Kidney (tissue), 14 donors: ENCODE results near the gene IRF2BP2. TPM values are rescaled to one million over a fixed set of nuclear protein-coding genes. Genes with fewer than 3 reads are reported as not detected.

Source experiments
- DNase-seq, 5 donors: peaks; one replicate each; pipeline ENCODE4 v3.0.0-alpha.2; 2013 to 2020
- FAIRE-seq: peaks from 2 replicates; lab custom pipeline; 2012; peaks lifted over from hg19 to GRCh38; lab: Jason Lieb, UNC
- H3K27ac ChIP-seq, 2 donors: one replicate each; pipeline ENCODE4 v1.7.0; 2013; ENCODE audit warnings: low read depth in 2 of 2, low read length in 2 of 2, inconsistent platforms in 1 of 2
- H3K27me3 ChIP-seq: one replicate; pipeline ENCODE4 v1.7.1; 2013; ENCODE audit warnings: low read length, inconsistent platforms; ENCODE audit not compliant: control insufficient read depth, insufficient read depth
- H3K36me3 ChIP-seq, 3 donors: one replicate each; pipeline versions ENCODE4 v1.7.0 to v1.7.1; 2013; ENCODE audit warnings: low read length in 3 of 3, control low read depth in 1 of 3, inconsistent platforms in 1 of 3; ENCODE audit not compliant: insufficient read depth in 3 of 3, control insufficient read depth in 2 of 3
- H3K4me1 ChIP-seq, 3 donors: one replicate each; pipeline versions ENCODE4 v1.7.0 to v1.7.1; 2013; ENCODE audit warnings: low read length in 3 of 3, inconsistent platforms in 1 of 3, low read depth in 1 of 3; ENCODE audit not compliant: control insufficient read depth in 2 of 3, insufficient read depth in 2 of 3
- H3K4me3 ChIP-seq, 3 donors: one replicate each; pipeline versions ENCODE4 v1.7.0 to v1.8.1; 2013; ENCODE audit warnings: low read length in 3 of 3, control low read depth in 1 of 3, inconsistent platforms in 1 of 3
- H3K9ac ChIP-seq, 3 donors: one replicate each; pipeline versions ENCODE4 v1.7.0 to v1.7.1; 2013; ENCODE audit warnings: low read length in 3 of 3, control low read depth in 1 of 3, inconsistent platforms in 1 of 3
- H3K9me3 ChIP-seq, 3 donors: one replicate each; pipeline versions ENCODE4 v1.7.0 to v1.7.1; 2013; ENCODE audit warnings: low read length in 3 of 3, control low read depth in 1 of 3, inconsistent platforms in 1 of 3; ENCODE audit not compliant: control insufficient read depth in 2 of 3, insufficient read depth in 1 of 3
- intact Hi-C: fragments of 100-400 bp; cut with DNase I; formaldehyde crosslinking; loops from one replicate; pipeline ENCODE4 v1.11.1; 2022
- polyA plus RNA-seq: library from polyadenylated mRNA; stranded (reverse); fragments of 350-450 nt; fragmentation: Illumina TruSeq; extraction: RNeasy Lipid Tissue Mini Kit (QIAGEN cat#74804); gene quantifications from one replicate; pipeline ENCODE4 v1.2.3, GENCODE V29; 2014; ENCODE audit warnings: low read depth, low replicate concordance; ENCODE audit not compliant: insufficient read depth
- total RNA-seq: library from RNA; stranded (reverse); fragmentation: NEBNext Ultra II Directional; extraction: Animal tissue kit (Norgen Biotek cat#: 25700); gene quantifications from one replicate; pipeline ENCODE4 v1.2.1, GENCODE V29; 2021
- TF ChIP-seq, protein P1 (sequence below): IDR thresholded peaks from 3 replicates; pipeline ENCODE4 v1.5.1; 2012; ENCODE audit warnings: mild to moderate bottlenecking, moderate library complexity, borderline replicate concordance; ENCODE audit not compliant: insufficient read depth; ENCODE audit errors: extremely low read depth
- donor health status: control.
- donor health status: control.
- donor health status: control.
- donor health status: control.
- donor health status: control.
- donor health status: DM: yes; HTN: yes; CAD: no.
- donor health status: Normal renal cell carcinoma (clear cell type).

Gene IRF2BP2
- total and polyA plus RNA-seq, 2 donors from 2014 or later, result 53.8 to 130 TPM

DNA sequence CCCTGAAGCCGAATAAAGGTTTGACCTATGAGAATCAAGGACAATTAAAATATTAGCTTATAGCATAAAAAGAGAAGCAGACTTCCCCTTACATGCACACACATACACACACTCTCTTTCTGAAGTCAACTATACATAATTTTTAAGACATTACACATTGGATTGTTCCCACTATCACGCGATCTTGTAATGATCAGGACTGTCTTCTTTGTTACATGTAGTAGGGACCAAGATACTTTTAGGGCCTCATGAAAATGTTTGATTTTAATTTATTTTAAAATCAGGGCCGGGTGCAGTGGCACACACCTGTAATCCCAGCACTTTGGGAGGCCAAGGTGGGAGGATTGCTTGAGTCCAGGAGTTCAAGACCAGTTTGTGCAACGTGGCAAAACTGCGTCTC lies 16.4 kb upstream of the IRF2BP2 start:
- DNase-seq, result no peak
- intact Hi-C loops, result no loop called here
- Histone ChIP-seq H3K4me1 (peaks cover 0 to 7% (median 2%) of the 10 kb centered on the region in 3 donors), H3K4me3 (no peak overlapping the region), H3K9me3 (no peaks in the 10 kb centered on the region), H3K27me3 (no peaks in the 10 kb centered on the region), H3K36me3 (no peaks in the 10 kb centered on the region), H3K27ac (no peak overlapping the region), H3K9ac (no peak overlapping the region)
- TF ChIP-seq, protein P1, sequence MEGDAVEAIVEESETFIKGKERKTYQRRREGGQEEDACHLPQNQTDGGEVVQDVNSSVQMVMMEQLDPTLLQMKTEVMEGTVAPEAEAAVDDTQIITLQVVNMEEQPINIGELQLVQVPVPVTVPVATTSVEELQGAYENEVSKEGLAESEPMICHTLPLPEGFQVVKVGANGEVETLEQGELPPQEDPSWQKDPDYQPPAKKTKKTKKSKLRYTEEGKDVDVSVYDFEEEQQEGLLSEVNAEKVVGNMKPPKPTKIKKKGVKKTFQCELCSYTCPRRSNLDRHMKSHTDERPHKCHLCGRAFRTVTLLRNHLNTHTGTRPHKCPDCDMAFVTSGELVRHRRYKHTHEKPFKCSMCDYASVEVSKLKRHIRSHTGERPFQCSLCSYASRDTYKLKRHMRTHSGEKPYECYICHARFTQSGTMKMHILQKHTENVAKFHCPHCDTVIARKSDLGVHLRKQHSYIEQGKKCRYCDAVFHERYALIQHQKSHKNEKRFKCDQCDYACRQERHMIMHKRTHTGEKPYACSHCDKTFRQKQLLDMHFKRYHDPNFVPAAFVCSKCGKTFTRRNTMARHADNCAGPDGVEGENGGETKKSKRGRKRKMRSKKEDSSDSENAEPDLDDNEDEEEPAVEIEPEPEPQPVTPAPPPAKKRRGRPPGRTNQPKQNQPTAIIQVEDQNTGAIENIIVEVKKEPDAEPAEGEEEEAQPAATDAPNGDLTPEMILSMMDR, result no peak
- FAIRE-seq, result no peak

DNA sequence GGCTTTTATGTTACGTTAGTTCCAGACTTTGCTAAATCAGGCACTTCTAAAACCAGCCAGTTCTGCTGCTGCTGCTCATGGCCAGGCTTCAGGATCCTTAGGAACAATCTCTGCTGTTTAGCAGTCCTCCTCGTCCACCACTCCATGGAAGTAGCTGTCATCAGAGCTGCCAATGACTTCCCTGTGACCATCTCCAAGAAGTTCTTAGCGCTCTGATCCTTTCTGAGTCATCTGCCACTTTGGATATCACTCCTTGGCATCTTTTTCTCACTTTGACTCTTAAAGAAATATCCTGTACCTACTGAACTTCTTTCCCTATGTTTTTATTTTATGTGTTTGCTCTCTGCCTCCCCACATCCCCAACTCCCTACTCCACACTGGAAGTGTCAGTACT lies 14.7 kb upstream of the IRF2BP2 start:
- Histone ChIP-seq H3K9me3 (no peaks in the 10 kb centered on the region), H3K27ac (no peak overlapping the region), H3K36me3 (no peaks in the 10 kb centered on the region), H3K4me3 (no peak overlapping the region), H3K9ac (no peak overlapping the region), H3K27me3 (no peaks in the 10 kb centered on the region), H3K4me1 (peaks cover 2 to 13% (median 8%) of the 10 kb centered on the region in 3 donors)
- TF ChIP-seq, protein P1, result no peak
- no peak for FAIRE-seq
- no peak for DNase-seq
- intact Hi-C loops, result no loop called here

DNA sequence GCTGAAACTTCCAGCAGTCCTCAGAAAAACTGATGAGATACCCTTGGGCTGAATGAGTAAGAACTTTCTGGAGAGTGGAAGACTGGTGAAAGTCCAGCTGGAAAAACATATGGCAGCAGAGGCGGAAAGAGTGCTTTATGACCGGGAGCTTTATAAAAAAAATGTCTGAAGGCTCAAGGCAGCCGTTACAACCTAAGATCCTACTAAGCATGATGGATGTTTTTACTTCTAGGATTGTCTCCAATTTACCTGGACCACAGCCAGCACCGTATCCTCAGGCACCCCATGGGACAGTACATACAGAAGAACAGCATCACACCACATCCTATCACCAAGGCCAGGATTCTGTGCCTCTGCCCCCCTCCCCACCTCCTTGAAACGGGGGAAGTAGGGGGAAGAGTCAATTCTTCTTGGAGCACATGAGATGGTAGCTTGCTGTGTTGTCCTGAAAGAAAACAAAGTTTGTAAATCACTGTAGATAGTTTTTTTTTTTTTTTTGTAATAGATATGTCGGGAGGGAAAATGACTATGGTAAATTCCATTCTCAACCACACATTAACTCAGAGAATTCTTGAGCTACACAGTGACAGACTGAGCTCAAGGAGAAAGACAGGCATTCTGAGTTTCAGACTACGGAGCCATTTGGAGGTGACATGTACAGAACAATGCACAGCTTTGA lies 11.8 kb upstream of the IRF2BP2 start:
- TF ChIP-seq, protein P1, result no peak
- peaks cover 12 to 40% (median 15%) of the 10 kb centered on the region in 3 donors for H3K4me1 ChIP-seq
- intact Hi-C loops, result no loop called here

DNA sequence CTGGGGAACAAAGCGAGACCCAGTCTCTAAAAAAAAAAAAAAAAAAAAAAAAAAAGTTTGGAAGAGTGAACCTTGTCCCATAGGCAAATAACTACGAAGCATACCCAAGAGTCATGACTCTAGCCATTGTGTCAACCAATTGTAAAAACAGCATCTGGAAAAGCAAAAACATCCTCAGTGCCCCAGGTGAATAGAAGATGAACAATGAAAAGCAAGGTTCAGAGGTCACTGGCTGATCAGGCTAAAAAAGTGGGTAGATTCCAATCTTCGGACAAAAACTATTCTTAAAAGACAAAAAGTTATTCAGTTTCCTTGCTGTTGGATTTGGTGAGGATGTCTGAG lies 11.1 kb upstream of the IRF2BP2 start:
- Histone ChIP-seq H3K27me3 (no peaks in the 10 kb centered on the region), H3K9ac (no peak overlapping the region), H3K4me3 (no peak overlapping the region), H3K9me3 (no peaks in the 10 kb centered on the region), H3K4me1 (peaks cover 15 to 47% (median 20%) of the 10 kb centered on the region in 3 donors), H3K27ac (no peak overlapping the region), H3K36me3 (no peaks in the 10 kb centered on the region)
- no peak for DNase-seq
- intact Hi-C loops, result no loop called here
- TF ChIP-seq, protein P1, result no peak
- FAIRE-seq, result no peak

More for the DNA sequence above, 11.8 kb upstream of the IRF2BP2 start:
- no peak overlapping the region for H3K27ac ChIP-seq
- no peaks in the 10 kb centered on the region for H3K27me3 ChIP-seq
- no peaks in the 10 kb centered on the region for H3K9me3 ChIP-seq
- H3K36me3 ChIP-seq, result no peaks in the 10 kb centered on the region
- peak in 4 of 5 donors; percentile 37 to 81 (median 62) for DNase-seq
- H3K9ac ChIP-seq, result no peak overlapping the region
- no peak for FAIRE-seq
- H3K4me3 ChIP-seq, result no peak overlapping the region
